Measurements from ENCODE around the gene GAL3ST1.

DNA sequence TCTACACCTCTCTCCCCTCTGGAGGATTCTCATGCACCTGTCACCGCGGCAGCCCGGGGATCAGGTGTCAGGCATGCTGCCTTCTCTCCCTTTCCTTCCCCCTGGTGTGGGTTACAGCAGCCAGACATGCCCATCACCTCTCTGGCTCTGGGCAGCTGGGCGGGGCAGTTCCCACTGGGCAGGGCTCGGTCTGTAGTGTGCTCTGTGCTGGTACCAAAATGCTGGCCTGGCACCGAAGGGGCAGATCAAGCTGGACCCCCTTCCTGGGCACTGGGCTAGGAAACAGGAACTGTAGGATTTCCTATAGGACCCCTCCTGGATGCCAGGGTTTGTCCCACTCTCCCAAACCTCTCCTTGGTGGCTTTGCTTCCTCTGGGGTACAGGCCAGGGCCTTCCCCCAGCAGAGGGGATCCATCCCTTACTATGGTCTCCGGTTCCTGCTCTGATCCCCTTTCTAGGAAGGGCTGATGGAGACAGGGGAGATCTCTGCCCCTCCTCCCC is 821 bp downstream of the GAL3ST1 start:
- TF ChIP-seq, protein P1, sequence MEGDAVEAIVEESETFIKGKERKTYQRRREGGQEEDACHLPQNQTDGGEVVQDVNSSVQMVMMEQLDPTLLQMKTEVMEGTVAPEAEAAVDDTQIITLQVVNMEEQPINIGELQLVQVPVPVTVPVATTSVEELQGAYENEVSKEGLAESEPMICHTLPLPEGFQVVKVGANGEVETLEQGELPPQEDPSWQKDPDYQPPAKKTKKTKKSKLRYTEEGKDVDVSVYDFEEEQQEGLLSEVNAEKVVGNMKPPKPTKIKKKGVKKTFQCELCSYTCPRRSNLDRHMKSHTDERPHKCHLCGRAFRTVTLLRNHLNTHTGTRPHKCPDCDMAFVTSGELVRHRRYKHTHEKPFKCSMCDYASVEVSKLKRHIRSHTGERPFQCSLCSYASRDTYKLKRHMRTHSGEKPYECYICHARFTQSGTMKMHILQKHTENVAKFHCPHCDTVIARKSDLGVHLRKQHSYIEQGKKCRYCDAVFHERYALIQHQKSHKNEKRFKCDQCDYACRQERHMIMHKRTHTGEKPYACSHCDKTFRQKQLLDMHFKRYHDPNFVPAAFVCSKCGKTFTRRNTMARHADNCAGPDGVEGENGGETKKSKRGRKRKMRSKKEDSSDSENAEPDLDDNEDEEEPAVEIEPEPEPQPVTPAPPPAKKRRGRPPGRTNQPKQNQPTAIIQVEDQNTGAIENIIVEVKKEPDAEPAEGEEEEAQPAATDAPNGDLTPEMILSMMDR (IDR thresholded peaks at IDR 0.05; ENCODE audit: low read depth, low read length, poor library complexity, severe bottlenecking), result no peak
- no peak for TF ChIP-seq EZH2phosphoT487 (IDR thresholded peaks at IDR 0.05; ENCODE audit: borderline replicate concordance, low read length)
